ENCODE results near the gene PDGFA.

- TF ChIP-seq CTCF (conservative IDR thresholded peaks at IDR 0.05; ENCODE audit: low read depth in 2 of 2) (no peak), CREB1 (CRISPR knock-in tag; IDR thresholded peaks at IDR 0.05; ENCODE audit: low read depth) (no peak), REST (IDR thresholded peaks at IDR 0.05; ENCODE audit: unreplicated experiment) (no peak), EZH2 (IDR thresholded peaks at IDR 0.05; ENCODE audit: low read depth, unreplicated experiment) (no peak), JUNB (IDR thresholded peaks at IDR 0.05; ENCODE audit: unreplicated experiment) (no peak), POLR2AphosphoS5 (IDR thresholded peaks at IDR 0.05; ENCODE audit: low read depth) (no peak), ZNF462 (CRISPR knock-in tag; IDR thresholded peaks at IDR 0.05) (no peak)
These were observed 45.6 kb downstream of the PDGFA start for GRCh38 chr7:473870-474604.

All from GM23338 (cell line).